ENCODE measurements around the gene KSR1. TPM values are rescaled to one million over a fixed set of nuclear protein-coding genes. Genes with fewer than 3 reads are reported as not detected.

KSR1 gene
- total and polyA plus RNA-seq, 9 of the 15 experiments (the other 6 are each of a cell fraction or from before 2014, with no cell fraction given) = 1.4 to 51.7 (median 18.4) TPM

DNA sequence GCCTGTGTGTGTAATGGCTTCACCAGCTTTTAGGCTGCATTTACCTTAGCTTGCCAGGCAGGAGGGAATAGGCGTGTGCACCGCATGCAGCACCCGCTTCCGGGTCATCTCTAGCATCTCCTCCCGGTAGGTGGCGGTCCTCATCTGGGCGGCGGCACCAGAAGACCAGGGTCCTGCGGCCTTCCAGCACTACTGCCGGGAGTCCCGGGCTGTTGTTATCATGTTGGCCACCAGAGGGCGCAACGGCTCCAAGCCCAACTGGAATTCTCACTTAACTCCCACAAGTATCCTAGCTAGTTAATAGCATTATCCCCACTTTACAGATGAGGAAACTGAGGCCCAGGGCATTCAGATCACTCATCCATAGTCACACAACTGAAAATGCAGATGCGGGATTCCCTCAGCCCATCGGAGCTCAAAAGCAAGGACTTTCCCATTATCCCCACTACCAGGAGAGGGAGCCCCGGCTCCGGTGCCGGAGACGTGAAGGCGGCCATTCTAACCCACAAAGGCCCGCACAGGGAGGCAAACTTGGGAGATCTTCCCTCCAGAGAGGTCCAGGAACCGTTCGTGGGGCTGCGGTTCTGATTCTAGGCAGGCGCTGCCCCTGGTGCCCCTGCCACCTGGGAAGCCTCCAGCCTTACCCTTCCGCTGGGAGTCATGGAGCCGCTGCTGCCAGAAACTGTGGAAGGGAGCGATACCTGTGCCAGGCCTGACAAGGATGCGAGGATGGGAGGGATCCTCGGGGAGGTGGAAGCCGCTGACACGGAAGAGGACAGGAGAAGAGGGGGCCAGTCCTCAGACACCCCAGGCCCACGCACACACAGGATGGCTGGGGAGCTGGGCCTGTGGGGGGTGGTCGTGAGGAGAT, 198.6 kb downstream of the KSR1 start (continued):
- peak in 1 of 2 experiments; percentile 47; a peak in 1 of 4 replicates for TF ChIP-seq FOXK2 (conservative IDR thresholded peaks at IDR 0.05 in 1 of 2, IDR thresholded peaks at IDR 0.05 in 1 of 2; ENCODE audit: low read depth in 2 of 2)
- TF ChIP-seq ZNF197 (CRISPR knock-in tag; IDR thresholded peaks at IDR 0.05; ENCODE audit: low read depth) = no peak
- TF ChIP-seq, protein P1, sequence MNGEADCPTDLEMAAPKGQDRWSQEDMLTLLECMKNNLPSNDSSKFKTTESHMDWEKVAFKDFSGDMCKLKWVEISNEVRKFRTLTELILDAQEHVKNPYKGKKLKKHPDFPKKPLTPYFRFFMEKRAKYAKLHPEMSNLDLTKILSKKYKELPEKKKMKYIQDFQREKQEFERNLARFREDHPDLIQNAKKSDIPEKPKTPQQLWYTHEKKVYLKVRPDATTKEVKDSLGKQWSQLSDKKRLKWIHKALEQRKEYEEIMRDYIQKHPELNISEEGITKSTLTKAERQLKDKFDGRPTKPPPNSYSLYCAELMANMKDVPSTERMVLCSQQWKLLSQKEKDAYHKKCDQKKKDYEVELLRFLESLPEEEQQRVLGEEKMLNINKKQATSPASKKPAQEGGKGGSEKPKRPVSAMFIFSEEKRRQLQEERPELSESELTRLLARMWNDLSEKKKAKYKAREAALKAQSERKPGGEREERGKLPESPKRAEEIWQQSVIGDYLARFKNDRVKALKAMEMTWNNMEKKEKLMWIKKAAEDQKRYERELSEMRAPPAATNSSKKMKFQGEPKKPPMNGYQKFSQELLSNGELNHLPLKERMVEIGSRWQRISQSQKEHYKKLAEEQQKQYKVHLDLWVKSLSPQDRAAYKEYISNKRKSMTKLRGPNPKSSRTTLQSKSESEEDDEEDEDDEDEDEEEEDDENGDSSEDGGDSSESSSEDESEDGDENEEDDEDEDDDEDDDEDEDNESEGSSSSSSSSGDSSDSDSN (IDR thresholded peaks at IDR 0.05; ENCODE audit: borderline replicate concordance in 1 of 2, low read depth in 2 of 2, low read length in 2 of 2) = peak in 1 of 2 experiments; percentile 67; a peak in 1 of 4 replicates
- no peak for TF ChIP-seq ETV6 (IDR thresholded peaks at IDR 0.05; ENCODE audit: borderline replicate concordance in 1 of 2, low read depth in 2 of 2, low read length in 1 of 2)
- TF ChIP-seq ETV6 (CRISPR knock-in tag; IDR thresholded peaks at IDR 0.05; ENCODE audit: borderline replicate concordance) = no peak
- no peak for TF ChIP-seq MITF (IDR thresholded peaks at IDR 0.05)
- no peak for TF ChIP-seq NRF1 (conservative IDR thresholded peaks at IDR 0.05 in 1 of 2, IDR thresholded peaks at IDR 0.05 in 1 of 2)
- no peak for TF ChIP-seq RERE (CRISPR knock-in tag; IDR thresholded peaks at IDR 0.05; ENCODE audit: borderline replicate concordance)
